Prostate gland (tissue), 2 donors: ENCODE measurements around the gene NINJ2. TPM values are rescaled to one million over a fixed set of nuclear protein-coding genes. Genes with fewer than 3 reads are reported as not detected.

ENCODE experiments used
- DNase-seq: peaks from one replicate; pipeline ENCODE4 v3.0.0-alpha.2; 2019; ENCODE audit warnings: low spot score
- H3K27ac ChIP-seq, 2 donors: fragments of 200-600 bp; sonication (generic); 2 replicates each; pipeline ENCODE4 v1.5.1; 2017 to 2019
- H3K27me3 ChIP-seq: fragments of 200-600 bp; sonication (generic); replicated peaks from 2 replicates; pipeline ENCODE4 v1.5.1; 2019; ENCODE audit not compliant: insufficient read depth
- H3K36me3 ChIP-seq, 2 donors: fragments of 200-600 bp; sonication (generic); 1 replicate in 1 of 2; 2 replicates in 1 of 2; pipeline versions ENCODE4 v1.5.1 to v1.8.1; 2017 to 2019
- H3K4me1 ChIP-seq: fragments of 200-600 bp; sonication (generic); replicated peaks from 2 replicates; pipeline ENCODE4 v1.5.1; 2019
- H3K4me3 ChIP-seq, 2 donors: fragments of 200-600 bp; sonication (generic); 2 replicates each; pipeline ENCODE4 v1.5.1; 2017 to 2019
- H3K9me3 ChIP-seq: fragments of 200-600 bp; sonication (generic); 2 replicates; pipeline ENCODE4 v1.5.1; 2017
- CTCF ChIP-seq, 4 experiments: fragments of 200-600 bp in 2 of 4; fragments of 450-650 bp in 2 of 4; sonication (generic) in 2 of 4; IDR thresholded peaks; 1 replicate in 3 of 4; 2 replicates in 1 of 4; pipeline ENCODE4 v1.5.1; 2016 to 2019; ENCODE audit warnings: antibody characterized with exemption in 4 of 4, mild to moderate bottlenecking in 2 of 4, moderate library complexity in 2 of 4
- POLR2A ChIP-seq: fragments of 450-650 bp; IDR thresholded peaks from one replicate; pipeline ENCODE4 v1.6.1; 2016; ENCODE audit warnings: antibody characterized with exemption, mild to moderate bottlenecking
- POLR2AphosphoS5 ChIP-seq: sonication (generic); formaldehyde crosslinking; IDR thresholded peaks from one replicate; pipeline ENCODE4 v1.6.1; 2017; ENCODE audit warnings: antibody characterized with exemption
- WGBS: methylation state at CpG from one replicate; pipeline ENCODE4 v1.1.5; 2018; 5-methylcytosine and 5-hydroxymethylcytosine counted together
- intact Hi-C: fragments of 100-400 bp; cut with DNase I; formaldehyde crosslinking; loops from one replicate; pipeline ENCODE4 v1.14.2; 2022
- total RNA-seq, 2 donors: library from RNA; depleted of rRNA; stranded (reverse); fragments of >200 nt; gene quantifications; one replicate each; pipeline ENCODE4 v1.1.0, GENCODE V29; 2016

Gene NINJ2
- total RNA-seq, 2 donors from 2014 or later, result 1.1 to 17.3 TPM

DNA sequence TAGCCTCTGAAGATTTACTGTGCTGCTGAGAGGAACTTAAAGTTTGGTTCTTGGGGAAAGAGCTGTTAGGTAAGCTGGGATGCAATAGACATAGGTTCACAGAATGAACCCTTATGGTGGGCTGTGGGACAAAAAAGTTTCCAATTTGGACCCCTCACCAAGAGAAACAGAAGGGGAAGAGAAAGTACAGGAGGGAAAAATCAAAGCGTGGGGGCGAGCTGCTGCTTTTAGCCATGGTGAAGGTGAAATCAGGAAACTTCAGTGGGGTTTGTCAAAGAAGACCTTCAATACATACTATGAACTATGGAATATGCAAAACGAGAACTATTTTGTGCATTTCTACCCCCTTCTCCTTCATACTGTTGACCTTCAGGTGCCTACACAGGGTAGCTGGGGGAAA, 10.6 kb upstream of the NINJ2 start:
- H3K36me3 ChIP-seq, result no peaks in the 10 kb centered on the region
- DNase-seq, result no peak
- H3K27ac ChIP-seq, result no peak overlapping the region
- no peaks in the 10 kb centered on the region for H3K9me3 ChIP-seq
- WGBS, result 95% methylated on average over 3 of the region's 3 CpGs
- TF ChIP-seq CTCF (IDR thresholded peaks at IDR 0.05), result no peak
- no peak for TF ChIP-seq POLR2A
- no peak for TF ChIP-seq POLR2AphosphoS5
- H3K27me3 ChIP-seq, result no peaks in the 10 kb centered on the region
- no peak overlapping the region for H3K4me3 ChIP-seq
- H3K4me1 ChIP-seq, result no peaks in the 10 kb centered on the region
- intact Hi-C loops, result no loop called here

DNA sequence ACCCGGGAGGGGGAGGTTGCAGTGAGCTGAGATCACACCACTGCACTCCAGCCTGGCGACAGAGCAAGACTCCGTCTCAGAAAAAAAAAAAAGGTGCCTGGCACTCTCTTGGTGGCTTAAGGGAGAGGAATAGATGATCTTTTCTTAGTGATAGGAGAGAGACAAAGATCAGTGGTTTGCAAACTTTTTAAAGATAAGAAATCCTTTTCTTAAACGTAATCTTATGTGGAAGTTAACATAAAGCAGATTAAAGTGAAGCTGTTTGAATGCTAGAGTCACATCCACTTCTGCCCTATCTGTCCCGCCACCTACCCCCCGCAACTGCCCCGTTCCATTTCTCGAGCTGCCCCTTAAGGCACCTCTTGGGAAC, 6.3 kb upstream of the NINJ2 start:
- Histone ChIP-seq H3K9me3 (no peaks in the 10 kb centered on the region), H3K27me3 (no peaks in the 10 kb centered on the region), H3K27ac (no peak overlapping the region), H3K4me1 (no peaks in the 10 kb centered on the region), H3K36me3 (no peaks in the 10 kb centered on the region), H3K4me3 (no peak overlapping the region)
- TF ChIP-seq POLR2A (no peak), POLR2AphosphoS5 (no peak), CTCF (IDR thresholded peaks at IDR 0.05) (no peak)
- intact Hi-C loops, result loop anchor here (5.0 kb wide), 1 partner anchor 53 kb away; no protein-coding TSS in a partner anchor
- WGBS, result 88% methylated on average over 8 of the region's 8 CpGs
- DNase-seq, result no peak

DNA sequence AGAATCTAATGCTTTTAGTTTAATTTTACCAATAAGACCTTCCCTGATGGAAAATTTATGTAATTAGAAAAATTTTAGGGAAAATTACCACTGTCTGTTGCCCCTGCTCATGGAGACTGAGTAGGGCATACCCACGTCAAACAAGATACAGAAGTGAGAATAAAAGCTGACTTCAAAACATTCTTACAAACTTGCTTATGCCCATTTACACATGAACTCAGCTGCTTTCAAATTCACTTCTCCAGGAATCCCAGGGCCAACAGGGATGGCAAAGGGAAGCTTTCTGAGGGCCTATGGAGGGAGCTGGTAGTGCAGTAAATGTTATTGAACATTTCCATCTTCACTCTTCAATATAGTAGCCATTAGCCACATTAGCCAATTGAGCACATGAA, 4.8 kb upstream of the NINJ2 start:
- Histone ChIP-seq H3K4me3 (no peak overlapping the region), H3K27ac (no peak overlapping the region), H3K4me1 (no peaks in the 10 kb centered on the region), H3K36me3 (no peaks in the 10 kb centered on the region), H3K9me3 (no peaks in the 10 kb centered on the region), H3K27me3 (no peaks in the 10 kb centered on the region)
- intact Hi-C loops, result loop anchor here (5.0 kb wide), 1 partner anchor 54 kb away; no protein-coding TSS in a partner anchor
- DNase-seq, result no peak
- WGBS, result 72% methylated on average over 1 of the region's 1 CpG
- no peak for TF ChIP-seq POLR2A
- no peak for TF ChIP-seq POLR2AphosphoS5
- no peak for TF ChIP-seq CTCF (IDR thresholded peaks at IDR 0.05)

DNA sequence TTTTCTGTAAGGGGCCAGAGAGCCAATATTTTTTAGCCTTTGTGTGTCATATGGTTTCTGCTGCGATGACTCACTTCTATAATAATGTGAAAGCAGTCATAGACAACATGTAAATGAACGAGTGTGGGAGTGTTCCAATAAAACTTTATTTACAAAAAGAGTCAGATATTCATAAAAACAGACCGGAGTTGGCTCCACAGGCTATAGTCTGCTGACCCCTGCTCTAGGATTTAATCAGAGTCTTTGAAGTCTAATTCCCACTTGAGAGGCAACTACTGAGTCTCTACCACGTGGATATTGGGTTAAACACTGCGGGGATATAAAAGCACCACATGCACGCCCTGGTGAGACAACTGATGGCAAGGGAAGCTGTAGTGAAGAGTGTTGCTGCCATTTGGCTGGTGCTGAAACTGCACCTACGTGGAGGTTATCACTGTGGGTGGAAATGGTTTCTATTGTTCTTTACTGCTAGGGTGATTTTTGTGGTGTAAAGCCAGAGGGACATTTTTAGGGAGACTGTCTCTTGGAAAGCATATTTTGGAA, 3.6 kb upstream of the NINJ2 start:
- TF ChIP-seq CTCF (IDR thresholded peaks at IDR 0.05) (no peak), POLR2AphosphoS5 (no peak), POLR2A (no peak)
- no peaks in the 10 kb centered on the region for H3K27me3 ChIP-seq
- H3K27ac ChIP-seq, result no peak overlapping the region
- H3K4me1 ChIP-seq, result peaks cover 4% of the 10 kb centered on the region
- WGBS, result 64% methylated on average over 7 of the region's 7 CpGs
- no peaks in the 10 kb centered on the region for H3K36me3 ChIP-seq
- no peaks in the 10 kb centered on the region for H3K9me3 ChIP-seq
- no peak overlapping the region for H3K4me3 ChIP-seq
- intact Hi-C loops, result loop anchor here (5.0 kb wide), 1 partner anchor 55 kb away; no protein-coding TSS in a partner anchor
- DNase-seq, result no peak

- DNase-seq, result no peak
- 67% methylated on average over 2 of the region's 2 CpGs for WGBS
- Histone ChIP-seq H3K9me3 (no peaks in the 10 kb centered on the region), H3K27me3 (no peaks in the 10 kb centered on the region), H3K36me3 (no peaks in the 10 kb centered on the region), H3K4me3 (no peak overlapping the region), H3K27ac (no peak overlapping the region), H3K4me1 (peaks cover 4% of the 10 kb centered on the region)
- TF ChIP-seq CTCF (IDR thresholded peaks at IDR 0.05) (no peak), POLR2A (no peak), POLR2AphosphoS5 (no peak)
- intact Hi-C loops, result loop anchor here (5.0 kb wide), 1 partner anchor 56 kb away; no protein-coding TSS in a partner anchor
Measured at GRCh38 chr12:666066-666465, 2.8 kb upstream of the NINJ2 start.
